ENCODE measurements around the gene NARF. TPM values are rescaled to one million over a fixed set of nuclear protein-coding genes. Genes with fewer than 3 reads are reported as not detected.
"Not testable (repeated sequence)": the region's sequence is repeated elsewhere in the genome, so short reads cannot be mapped to it uniquely, and the experiment has no call there.

The NARF gene
- total RNA-seq, 4 donors from 2014 or later: 47.5 to 69.7 (median 48.7) TPM

GRCh38 chr17:82502207-82502606 is 43.7 kb downstream of the NARF start:
- H3K4me3 ChIP-seq (replicated peaks in 1 of 3): no peak overlapping the region
- TF ChIP-seq POLR2A (IDR thresholded peaks at IDR 0.05): no peak
- TF ChIP-seq CTCF (IDR thresholded peaks at IDR 0.05): no peak
- intact Hi-C loops (cut with DNase I): no loop called here
- no peak overlapping the region for H3K27ac ChIP-seq
- H3K36me3 ChIP-seq: no peaks in the 10 kb centered on the region
- no peaks in the 10 kb centered on the region for H3K27me3 ChIP-seq
- H3K4me1 ChIP-seq: peaks cover 0 to 7% of the 10 kb centered on the region in 2 donors
- no peak for DNase-seq
- WGBS, 2 donors: 61 to 65% methylated on average over 8 of the region's 8 CpGs
- no peaks in the 10 kb centered on the region for H3K9me3 ChIP-seq

GRCh38 chr17:82503094-82503727 is 44.7 kb downstream of the NARF start:
- WGBS, 2 donors: 63 to 65% methylated on average over 11 of the region's 12 CpGs

GRCh38 chr17:82503728-82504308 is 45.3 kb downstream of the NARF start:
- Histone ChIP-seq H3K27me3 (no peaks in the 10 kb centered on the region), H3K4me1 (no peaks in the 10 kb centered on the region), H3K27ac (no peak overlapping the region), H3K4me3 (replicated peaks in 1 of 3) (no peak overlapping the region), H3K9me3 (no peaks in the 10 kb centered on the region), H3K36me3 (no peaks in the 10 kb centered on the region)
- no peak for TF ChIP-seq CTCF (IDR thresholded peaks at IDR 0.05)
- no peak for TF ChIP-seq POLR2A (IDR thresholded peaks at IDR 0.05)
- no peak for DNase-seq
- WGBS, 2 donors: 63 to 69% methylated on average over 18 to 21 of the region's 21 CpGs
- intact Hi-C loops (cut with DNase I): no loop called here

More at GRCh38 chr17:82503094-82503727, 44.7 kb downstream of the NARF start:
- TF ChIP-seq CTCF (IDR thresholded peaks at IDR 0.05) (no peak), POLR2A (IDR thresholded peaks at IDR 0.05) (no peak)
- peaks cover 0 to 2% of the 10 kb centered on the region in 2 donors for H3K4me1 ChIP-seq
- no peaks in the 10 kb centered on the region for H3K27me3 ChIP-seq
- H3K9me3 ChIP-seq: no peaks in the 10 kb centered on the region
- intact Hi-C loops (cut with DNase I): no loop called here
- H3K27ac ChIP-seq: no peak overlapping the region
- no peaks in the 10 kb centered on the region for H3K36me3 ChIP-seq
- no peak for DNase-seq
- H3K4me3 ChIP-seq (replicated peaks in 1 of 3): no peak overlapping the region

GRCh38 chr17:82505296-82505695 is 46.8 kb downstream of the NARF start:
- TF ChIP-seq CTCF (IDR thresholded peaks at IDR 0.05): no peak
- no peak for TF ChIP-seq POLR2A (IDR thresholded peaks at IDR 0.05)
- Histone ChIP-seq H3K9me3 (no peaks in the 10 kb centered on the region), H3K4me3 (replicated peaks in 1 of 3) (no peak overlapping the region), H3K27me3 (no peaks in the 10 kb centered on the region), H3K27ac (no peak overlapping the region), H3K4me1 (no peaks in the 10 kb centered on the region), H3K36me3 (no peaks in the 10 kb centered on the region)
- intact Hi-C loops (cut with DNase I): no loop called here
- 95 to 96% methylated on average over 6 of the region's 6 CpGs for WGBS, 2 donors
- DNase-seq: no peak

- 58 to 66% methylated on average over 7 of the region's 7 CpGs for WGBS, 2 donors
- intact Hi-C loops (cut with DNase I): not testable (repeated sequence)
Measured at GRCh38 chr17:82506402-82506801, 47.9 kb downstream of the NARF start.

More at GRCh38 chr17:82506402-82506801, 47.9 kb downstream of the NARF start:
- H3K4me3 ChIP-seq (replicated peaks in 1 of 3); H3K4me1 ChIP-seq; H3K27ac ChIP-seq; H3K9me3 ChIP-seq; DNase-seq; H3K27me3 ChIP-seq; H3K36me3 ChIP-seq: not testable (repeated sequence)
